PC-9 (cell line): ENCODE data around the gene MISP. TPM values are rescaled to one million over a fixed set of nuclear protein-coding genes. Genes with fewer than 3 reads are reported as not detected.
"Not testable (repeated sequence)": the region's sequence is repeated elsewhere in the genome, so short reads cannot be mapped to it uniquely, and the experiment has no call there.

ENCODE experiments used
- BruUV-seq: library from RNA; stranded (reverse); fragments of 400-500 nt; replicated peaks from 2 replicates; lab custom pipeline; 2021; lab: Mats Ljungman, UMichigan
- CTCF ChIA-PET: fragments of 300-600 bp; sonication (Branson Sonifier 250); formaldehyde crosslinking; loops from one replicate; lab custom pipeline; 2022; ENCODE audit warnings: antibody characterized with exemption; lab: Charles Lee
- POLR2A ChIA-PET: fragments of 300-600 bp; sonication (Branson Sonifier 250); formaldehyde crosslinking; loops from one replicate; lab custom pipeline; 2022; ENCODE audit warnings: antibody characterized with exemption; ENCODE audit not compliant: unreplicated experiment; lab: Charles Lee
- DNase-seq, 2 experiments: peaks; one replicate each; pipeline versions ENCODE4 v3.0.0 to v3.0.0-alpha.2; 2015 to 2022; ENCODE audit warnings: mixed read lengths in 1 of 2
- H2AFZ ChIP-seq: fragments of 200-600 bp; sonication (generic); 2 replicates; pipeline ENCODE4 v1.8.1; 2017; ENCODE audit warnings: antibody characterized with exemption
- H3F3A ChIP-seq: fragments of 200-600 bp; sonication (generic); 2 replicates; pipeline ENCODE4 v1.8.1; 2017; ENCODE audit warnings: antibody characterized with exemption, mild to moderate bottlenecking, low read depth; ENCODE audit not compliant: insufficient read depth
- H3K27ac ChIP-seq: fragments of 200-600 bp; sonication (generic); 2 replicates; pipeline ENCODE4 v1.6.1; 2016; ENCODE audit warnings: mixed run types
- H3K27me3 ChIP-seq: fragments of 200-600 bp; sonication (generic); 2 replicates; pipeline ENCODE4 v1.6.1; 2016; ENCODE audit warnings: low read depth, mixed run types; ENCODE audit not compliant: insufficient read depth
- H3K36me3 ChIP-seq: fragments of 200-600 bp; sonication (generic); 2 replicates; pipeline ENCODE4 v1.6.1; 2016; ENCODE audit warnings: low read depth, mixed run types
- H3K4me1 ChIP-seq: fragments of 200-600 bp; sonication (generic); replicated peaks from 2 replicates; pipeline ENCODE4 v1.6.1; 2016; ENCODE audit warnings: mixed run types; ENCODE audit not compliant: insufficient read depth
- H3K4me2 ChIP-seq: fragments of 200-600 bp; sonication (generic); 2 replicates; pipeline ENCODE4 v1.6.1; 2017; ENCODE audit warnings: mixed run types
- H3K4me3 ChIP-seq: fragments of 200-600 bp; sonication (generic); 2 replicates; pipeline ENCODE4 v1.6.1; 2016; ENCODE audit warnings: mixed run types
- H3K79me2 ChIP-seq: fragments of 200-600 bp; sonication (generic); 2 replicates; pipeline ENCODE4 v1.6.1; 2017; ENCODE audit warnings: low read depth, mixed run types
- H3K9me2 ChIP-seq: fragments of 200-600 bp; sonication (generic); 2 replicates; pipeline ENCODE4 v1.8.1; 2017; ENCODE audit warnings: mild to moderate bottlenecking; ENCODE audit not compliant: insufficient read depth
- H3K9me3 ChIP-seq: fragments of 200-600 bp; sonication (generic); 2 replicates; pipeline ENCODE4 v1.8.1; 2016; ENCODE audit warnings: low read depth; ENCODE audit not compliant: insufficient read depth
- H4K20me1 ChIP-seq: fragments of 200-600 bp; sonication (generic); 2 replicates; pipeline ENCODE4 v1.8.1; 2017; ENCODE audit not compliant: insufficient read depth
- CTCF ChIP-seq: fragments of 200-600 bp; sonication (generic); conservative IDR thresholded peaks from 2 replicates; pipeline ENCODE4 v1.6.1; 2017; ENCODE audit warnings: mixed run types, antibody characterized with exemption, mild to moderate bottlenecking, moderate library complexity
- EZH2 ChIP-seq: fragments of 200-600 bp; sonication (generic); IDR thresholded peaks from 2 replicates; pipeline ENCODE4 v1.8.0; 2017; ENCODE audit warnings: antibody characterized with exemption, low read depth
- intact Hi-C: fragments of 100-400 bp; cut with micrococcal nuclease; formaldehyde crosslinking; loops from one replicate; pipeline ENCODE4 v1.10.0; 2022; ENCODE audit not compliant: unreplicated experiment
- total RNA-seq: library from RNA; stranded (reverse); gene quantifications from 2 replicates; pipeline ENCODE4 v1.2.3, GENCODE V29; 2021

MISP gene
- total RNA-seq, 1 experiment from 2014 or later = 91.6 TPM

GRCh38 chr19:741506-742131 lies 9.3 kb upstream of the MISP start:
- H3K9me3 ChIP-seq = no peaks in the 10 kb centered on the region
- BruUV-seq = no TSS peak
- ChIA-PET POLR2A (no interaction called here), CTCF (interaction anchor here (0.6 kb wide), 1 partner anchor 71 kb away, joined by 3 read pairs; no protein-coding TSS in a partner anchor)
- intact Hi-C loops = no loop called here
- H3K27ac ChIP-seq = no peak overlapping the region
- DNase-seq = no peak
- no peaks in the 10 kb centered on the region for H4K20me1 ChIP-seq
- no peak overlapping the region for H3K4me3 ChIP-seq
- H3K9me2 ChIP-seq = no peaks in the 10 kb centered on the region
- H3K4me2 ChIP-seq = no peak overlapping the region
- TF ChIP-seq EZH2 (no peak), CTCF (peak; percentile 50; the same call in 1 of the 2 replicates)
- peaks cover 10% of the 10 kb centered on the region; the same call in 1 of the 2 replicates for H3F3A ChIP-seq
- H3K79me2 ChIP-seq = no peaks in the 10 kb centered on the region
- H2AFZ ChIP-seq = no peak overlapping the region
- no peaks in the 10 kb centered on the region for H3K27me3 ChIP-seq
- no peaks in the 10 kb centered on the region for H3K36me3 ChIP-seq
- H3K4me1 ChIP-seq = no peaks in the 10 kb centered on the region

GRCh38 chr19:742540-743075 lies 8.3 kb upstream of the MISP start:
- no peak overlapping the region for H3K4me2 ChIP-seq
- intact Hi-C loops = no loop called here
- no peaks in the 10 kb centered on the region for H3K27me3 ChIP-seq
- H3F3A ChIP-seq = peaks cover 10% of the 10 kb centered on the region; the same call in 1 of the 2 replicates
- no peak overlapping the region for H2AFZ ChIP-seq
- H3K4me1 ChIP-seq = no peaks in the 10 kb centered on the region
- no peaks in the 10 kb centered on the region for H3K9me2 ChIP-seq
- H4K20me1 ChIP-seq = no peaks in the 10 kb centered on the region
- ChIA-PET POLR2A (interaction anchor here (0.6 kb wide), 1 partner anchor 125 kb away, joined by 6 read pairs; no protein-coding TSS in a partner anchor), CTCF (no interaction called here)
- H3K79me2 ChIP-seq = no peaks in the 10 kb centered on the region
- H3K4me3 ChIP-seq = no peak overlapping the region
- no peak overlapping the region for H3K27ac ChIP-seq
- TF ChIP-seq EZH2 (no peak), CTCF (no peak)
- H3K36me3 ChIP-seq = no peaks in the 10 kb centered on the region
- H3K9me3 ChIP-seq = no peaks in the 10 kb centered on the region
- BruUV-seq = no TSS peak
- no peak for DNase-seq

- Histone ChIP-seq H3K27ac (no peak overlapping the region), H4K20me1 (no peaks in the 10 kb centered on the region), H3K4me3 (no peak overlapping the region), H3F3A (peaks cover 10% of the 10 kb centered on the region; the same call in 1 of the 2 replicates), H3K4me2 (no peak overlapping the region), H3K9me3 (no peaks in the 10 kb centered on the region), H3K27me3 (no peaks in the 10 kb centered on the region), H3K4me1 (no peaks in the 10 kb centered on the region), H3K9me2 (no peaks in the 10 kb centered on the region), H3K79me2 (no peaks in the 10 kb centered on the region), H2AFZ (no peak overlapping the region), H3K36me3 (no peaks in the 10 kb centered on the region)
- ChIA-PET POLR2A (interaction anchor here (0.6 kb wide), 1 partner anchor 126 kb away, joined by 6 read pairs; no protein-coding TSS in a partner anchor), CTCF (no interaction called here)
- intact Hi-C loops = no loop called here
- TF ChIP-seq CTCF = no peak
- TF ChIP-seq EZH2 = no peak
- no TSS peak for BruUV-seq
- peak; percentile 42 to 45 for DNase-seq
Measured at GRCh38 chr19:743168-743687, 7.7 kb upstream of the MISP start.

GRCh38 chr19:745138-745537 lies 5.8 kb upstream of the MISP start:
- H3K27ac ChIP-seq, H3K79me2 ChIP-seq, CTCF ChIA-PET, H3F3A ChIP-seq, H3K27me3 ChIP-seq, H2AFZ ChIP-seq, BruUV-seq, H3K36me3 ChIP-seq, H3K4me3 ChIP-seq, H3K4me1 ChIP-seq, H3K9me3 ChIP-seq, H3K9me2 ChIP-seq, DNase-seq, H3K4me2 ChIP-seq, intact Hi-C loops, POLR2A ChIA-PET, H4K20me1 ChIP-seq: not testable (repeated sequence)
